Cortex of kidney (tissue), 1 donor: ENCODE data around the gene NRP1.
"Not testable (repeated sequence)": the region's sequence is repeated elsewhere in the genome, so short reads cannot be mapped to it uniquely, and the experiment has no call there.

Source experiments
- DNase-seq: peaks from one replicate; lab custom pipeline; 2025; lab: John Stamatoyannopoulos, UW

The NRP1 gene

GRCh38 chr10:33321516-33321915, 13.0 kb downstream of the NRP1 start:
- no peak for DNase-seq

- no peak for DNase-seq
Observed at GRCh38 chr10:33320288-33320687, 14.2 kb downstream of the NRP1 start.

GRCh38 chr10:33315891-33316290, 18.6 kb downstream of the NRP1 start:
- no peak for DNase-seq

- DNase-seq: no peak
Observed at GRCh38 chr10:33314811-33315561, 19.5 kb downstream of the NRP1 start.

GRCh38 chr10:33311640-33312039, 22.8 kb downstream of the NRP1 start:
- no peak for DNase-seq

- no peak for DNase-seq
Observed at GRCh38 chr10:33310853-33311252, 23.6 kb downstream of the NRP1 start.

- DNase-seq: no peak
Observed at GRCh38 chr10:33309406-33309805, 25.1 kb downstream of the NRP1 start.

- no peak for DNase-seq
Observed at GRCh38 chr10:33307835-33308234, 26.6 kb downstream of the NRP1 start.

- no peak for DNase-seq
Observed at GRCh38 chr10:33306701-33307519, 27.6 kb downstream of the NRP1 start.

GRCh38 chr10:33306126-33306525, 28.3 kb downstream of the NRP1 start:
- no peak for DNase-seq

GRCh38 chr10:33304423-33305225, 29.8 kb downstream of the NRP1 start:
- no peak for DNase-seq

GRCh38 chr10:33303988-33304387, 30.5 kb downstream of the NRP1 start:
- no peak for DNase-seq

GRCh38 chr10:33302208-33302829, 32.1 kb downstream of the NRP1 start:
- no peak for DNase-seq

GRCh38 chr10:33301097-33301789, 33.2 kb downstream of the NRP1 start:
- no peak for DNase-seq

GRCh38 chr10:33300544-33300943, 33.9 kb downstream of the NRP1 start:
- DNase-seq: not testable (repeated sequence)

GRCh38 chr10:33298893-33299292, 35.6 kb downstream of the NRP1 start:
- no peak for DNase-seq

GRCh38 chr10:33298110-33298509, 36.4 kb downstream of the NRP1 start:
- no peak for DNase-seq

GRCh38 chr10:33295851-33296250, 38.6 kb downstream of the NRP1 start:
- DNase-seq: no peak

- no peak for DNase-seq
Observed at GRCh38 chr10:33293531-33294170, 40.8 kb downstream of the NRP1 start.

GRCh38 chr10:33293076-33293475, 41.4 kb downstream of the NRP1 start:
- DNase-seq: no peak

- DNase-seq: no peak
Observed at GRCh38 chr10:33291053-33291592, 43.3 kb downstream of the NRP1 start.
